HepG2 (cell line): ENCODE results near the gene CISD2. TPM values are rescaled to one million over a fixed set of nuclear protein-coding genes. Genes with fewer than 3 reads are reported as not detected.

Source experiments
- ARID2 ChIP-seq: sonication (generic); formaldehyde crosslinking; IDR thresholded peaks from 2 replicates; pipeline ENCODE4 v1.8.1; 2022; ENCODE audit warnings: mild to moderate bottlenecking, missing genetic modification reagents, borderline replicate concordance
- MAFF ChIP-seq: IDR thresholded peaks from 2 replicates; pipeline ENCODE4 v1.6.1; 2011; ENCODE audit warnings: low read depth, low read length, improper control_type of control experiment
- MAFG ChIP-seq: sonication (generic); formaldehyde crosslinking; IDR thresholded peaks from 2 replicates; pipeline ENCODE4 v1.5.1; 2020; ENCODE audit warnings: mild to moderate bottlenecking, missing genetic modification reagents
- MIXL1 ChIP-seq: IDR thresholded peaks from 2 replicates; pipeline ENCODE4 v1.6.1; 2016
- NR0B2 ChIP-seq: sonication (generic); formaldehyde crosslinking; IDR thresholded peaks from 2 replicates; pipeline ENCODE4 v1.4.0; 2020; ENCODE audit warnings: mild to moderate bottlenecking, missing genetic modification reagents
- PAWR ChIP-seq: sonication (generic); formaldehyde crosslinking; IDR thresholded peaks from 2 replicates; pipeline ENCODE4 v1.4.0; 2020; ENCODE audit warnings: missing genetic modification reagents, mild to moderate bottlenecking, borderline replicate concordance
- POLR2AphosphoS2 ChIP-seq: IDR thresholded peaks from 2 replicates; pipeline ENCODE4 v1.6.1; 2011; ENCODE audit warnings: low read depth, low read length, improper control_type of control experiment
- SMARCE1 ChIP-seq: fragments of 450-650 bp; IDR thresholded peaks from 2 replicates; pipeline ENCODE4 v1.6.1; 2017; ENCODE audit warnings: borderline replicate concordance
- SOX6 ChIP-seq, 2 experiments: fragments of 450-650 bp in 1 of 2; sonication (generic) in 1 of 2; formaldehyde crosslinking in 1 of 2; IDR thresholded peaks; 2 replicates each; pipeline versions ENCODE4 v1.4.0 to v1.6.1; 2017 to 2020; ENCODE audit warnings: antibody characterized with exemption in 1 of 2, mild to moderate bottlenecking in 1 of 2, missing genetic modification reagents in 1 of 2
- TGIF2 ChIP-seq: IDR thresholded peaks from 2 replicates; pipeline ENCODE4 v1.6.1; 2016; ENCODE audit warnings: control low read depth, missing compliant biosample characterization
- ZBTB39 ChIP-seq: sonication (generic); formaldehyde crosslinking; IDR thresholded peaks from 2 replicates; pipeline ENCODE4 v1.5.0; 2020; ENCODE audit warnings: missing genetic modification reagents
- ZFP62 ChIP-seq: sonication (generic); formaldehyde crosslinking; IDR thresholded peaks from 2 replicates; pipeline ENCODE4 v1.4.0; 2020; ENCODE audit warnings: missing genetic modification reagents
- ZNF124 ChIP-seq: sonication (generic); formaldehyde crosslinking; IDR thresholded peaks from 2 replicates; pipeline ENCODE4 v1.4.0; 2020; ENCODE audit warnings: missing genetic modification reagents
- ZNF18 ChIP-seq: sonication (generic); formaldehyde crosslinking; IDR thresholded peaks from 2 replicates; pipeline ENCODE4 v1.8.0; 2022; ENCODE audit warnings: mild to moderate bottlenecking, missing genetic modification reagents; ENCODE audit not compliant: insufficient replicate concordance
- ZNF446 ChIP-seq: sonication (generic); formaldehyde crosslinking; IDR thresholded peaks from 2 replicates; pipeline ENCODE4 v1.5.0; 2020; ENCODE audit warnings: mild to moderate bottlenecking, missing genetic modification reagents
- ZNF619 ChIP-seq: sonication (generic); formaldehyde crosslinking; IDR thresholded peaks from 2 replicates; pipeline ENCODE4 v1.4.0; 2020; ENCODE audit warnings: mild to moderate bottlenecking, missing genetic modification reagents
- polyA plus RNA-seq, 8 experiments: library from polyadenylated mRNA; depleted of rRNA in 3 of 8; stranded (reverse) in 7 of 8; unstranded in 1 of 8; fragments of >200 nt; fragmentation: Illumina TruSeq in 4 of 8; extraction: Trizol in 4 of 8; gene quantifications; 2 replicates each; pipeline versions ENCODE4 v1.2.1 to v1.2.3, GENCODE V29; 2011 to 2016; ENCODE audit warnings: low read depth in 4 of 8, missing spikeins in 1 of 8, mixed read lengths in 1 of 8; ENCODE audit not compliant: insufficient read depth in 1 of 8
- total RNA-seq, 5 experiments: library from RNA; depleted of rRNA; stranded (reverse); fragments of >200 nt; fragmentation: Illumina TruSeq; extraction: Trizol; gene quantifications; 2 replicates each; pipeline ENCODE4 v1.2.3, GENCODE V29; 2016; ENCODE audit warnings: low read depth in 1 of 5
- TF ChIP-seq, protein P1 (sequence below): sonication (generic); formaldehyde crosslinking; IDR thresholded peaks from 2 replicates; pipeline ENCODE4 v1.4.0; 2020; ENCODE audit warnings: missing genetic modification reagents
- TF ChIP-seq, protein P2 (sequence below): sonication (generic); formaldehyde crosslinking; IDR thresholded peaks from 2 replicates; pipeline ENCODE4 v1.8.1; 2023; ENCODE audit warnings: mild to moderate bottlenecking, missing genetic modification reagents
- TF ChIP-seq, protein P3 (sequence below): IDR thresholded peaks from 2 replicates; pipeline ENCODE4 v1.6.1; 2016; ENCODE audit warnings: low read depth

CISD2 gene
- total and polyA plus RNA-seq, 2 of the 13 experiments (the other 11 are each of a cell fraction or from before 2014, with no cell fraction given), result 24.5 to 37.7 TPM

GRCh38 chr4:102827674-102828496 is 40.9 kb upstream of the CISD2 start (continued):
- TF ChIP-seq ZBTB39 (CRISPR knock-in tag), result 0 out of 2 replicates have a peak, but pooled peaks have one; percentile 20
- no peak for TF ChIP-seq MAFG (CRISPR knock-in tag)
- TF ChIP-seq MAFF, result 0 out of 2 replicates have a peak, but pooled peaks have one; percentile 17
- TF ChIP-seq, protein P1, sequence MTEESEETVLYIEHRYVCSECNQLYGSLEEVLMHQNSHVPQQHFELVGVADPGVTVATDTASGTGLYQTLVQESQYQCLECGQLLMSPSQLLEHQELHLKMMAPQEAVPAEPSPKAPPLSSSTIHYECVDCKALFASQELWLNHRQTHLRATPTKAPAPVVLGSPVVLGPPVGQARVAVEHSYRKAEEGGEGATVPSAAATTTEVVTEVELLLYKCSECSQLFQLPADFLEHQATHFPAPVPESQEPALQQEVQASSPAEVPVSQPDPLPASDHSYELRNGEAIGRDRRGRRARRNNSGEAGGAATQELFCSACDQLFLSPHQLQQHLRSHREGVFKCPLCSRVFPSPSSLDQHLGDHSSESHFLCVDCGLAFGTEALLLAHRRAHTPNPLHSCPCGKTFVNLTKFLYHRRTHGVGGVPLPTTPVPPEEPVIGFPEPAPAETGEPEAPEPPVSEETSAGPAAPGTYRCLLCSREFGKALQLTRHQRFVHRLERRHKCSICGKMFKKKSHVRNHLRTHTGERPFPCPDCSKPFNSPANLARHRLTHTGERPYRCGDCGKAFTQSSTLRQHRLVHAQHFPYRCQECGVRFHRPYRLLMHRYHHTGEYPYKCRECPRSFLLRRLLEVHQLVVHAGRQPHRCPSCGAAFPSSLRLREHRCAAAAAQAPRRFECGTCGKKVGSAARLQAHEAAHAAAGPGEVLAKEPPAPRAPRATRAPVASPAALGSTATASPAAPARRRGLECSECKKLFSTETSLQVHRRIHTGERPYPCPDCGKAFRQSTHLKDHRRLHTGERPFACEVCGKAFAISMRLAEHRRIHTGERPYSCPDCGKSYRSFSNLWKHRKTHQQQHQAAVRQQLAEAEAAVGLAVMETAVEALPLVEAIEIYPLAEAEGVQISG (CRISPR knock-in tag), result peak; percentile 78
- TF ChIP-seq, protein P2, sequence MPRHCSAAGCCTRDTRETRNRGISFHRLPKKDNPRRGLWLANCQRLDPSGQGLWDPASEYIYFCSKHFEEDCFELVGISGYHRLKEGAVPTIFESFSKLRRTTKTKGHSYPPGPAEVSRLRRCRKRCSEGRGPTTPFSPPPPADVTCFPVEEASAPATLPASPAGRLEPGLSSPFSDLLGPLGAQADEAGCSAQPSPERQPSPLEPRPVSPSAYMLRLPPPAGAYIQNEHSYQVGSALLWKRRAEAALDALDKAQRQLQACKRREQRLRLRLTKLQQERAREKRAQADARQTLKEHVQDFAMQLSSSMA (CRISPR knock-in tag), result peak; percentile 99
- TF ChIP-seq MIXL1, result peak; percentile 80
- TF ChIP-seq TGIF2 (CRISPR knock-in tag), result no peak; the same call in 1 of the 2 replicates
- TF ChIP-seq ARID2, result peak; percentile 75; the same call in 1 of the 2 replicates
- TF ChIP-seq, protein P3, sequence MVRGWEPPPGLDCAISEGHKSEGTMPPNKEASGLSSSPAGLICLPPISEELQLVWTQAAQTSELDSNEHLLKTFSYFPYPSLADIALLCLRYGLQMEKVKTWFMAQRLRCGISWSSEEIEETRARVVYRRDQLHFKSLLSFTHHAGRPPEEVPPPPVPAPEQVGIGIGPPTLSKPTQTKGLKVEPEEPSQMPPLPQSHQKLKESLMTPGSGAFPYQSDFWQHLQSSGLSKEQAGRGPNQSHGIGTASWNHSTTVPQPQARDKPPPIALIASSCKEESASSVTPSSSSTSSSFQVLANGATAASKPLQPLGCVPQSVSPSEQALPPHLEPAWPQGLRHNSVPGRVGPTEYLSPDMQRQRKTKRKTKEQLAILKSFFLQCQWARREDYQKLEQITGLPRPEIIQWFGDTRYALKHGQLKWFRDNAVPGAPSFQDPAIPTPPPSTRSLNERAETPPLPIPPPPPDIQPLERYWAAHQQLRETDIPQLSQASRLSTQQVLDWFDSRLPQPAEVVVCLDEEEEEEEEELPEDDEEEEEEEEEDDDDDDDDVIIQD, result peak; percentile 77; the same call in 1 of the 2 replicates
- TF ChIP-seq NR0B2 (CRISPR knock-in tag), result peak; percentile 80; the same call in 1 of the 2 replicates
- no peak for TF ChIP-seq ZNF446 (CRISPR knock-in tag)
- peak; percentile 65; the same call in 1 of the 2 replicates for TF ChIP-seq POLR2AphosphoS2
- TF ChIP-seq ZFP62 (CRISPR knock-in tag), result no peak
- TF ChIP-seq ZNF18, result no peak
- TF ChIP-seq SOX6 (IDR thresholded peaks at IDR 0.05), result no peak
- peak; percentile 68 for TF ChIP-seq SOX6 (CRISPR knock-in tag; IDR thresholded peaks at IDR 0.05)
- TF ChIP-seq ZNF124, result no peak
- no peak for TF ChIP-seq SMARCE1
- 0 out of 2 replicates have a peak, but pooled peaks have one; percentile 45 for TF ChIP-seq ZNF619 (CRISPR knock-in tag)
- TF ChIP-seq PAWR, result no peak
